PC-3 (cell line): ENCODE measurements around the gene CAMK4. TPM values are rescaled to one million over a fixed set of nuclear protein-coding genes. Genes with fewer than 3 reads are reported as not detected.

Source experiments
- ATAC-seq: fragments of 200-7000 bp; cut with Tn5 transposase; 2 replicates; pipeline ENCODE4 v1.9.1; 2020; ENCODE audit warnings: mild to moderate bottlenecking, moderate library complexity
- BruUV-seq: library from RNA; stranded (reverse); fragments of 400-500 nt; replicated peaks from 2 replicates; lab custom pipeline; 2021; lab: Mats Ljungman, UMichigan
- CTCF ChIA-PET: fragments of 300-600 bp; sonication (Branson Sonifier 250); formaldehyde crosslinking; loops from one replicate; lab custom pipeline; 2022; ENCODE audit warnings: antibody characterized with exemption; lab: Charles Lee
- POLR2A ChIA-PET: fragments of 300-600 bp; sonication (Branson Sonifier 250); formaldehyde crosslinking; loops from one replicate; lab custom pipeline; 2022; ENCODE audit warnings: antibody characterized with exemption; ENCODE audit not compliant: unreplicated experiment; lab: Charles Lee
- DNase-seq: peaks from one replicate; pipeline ENCODE4 v3.0.0-alpha.2; 2015
- H2AFZ ChIP-seq: fragments of 300-600 bp; sonication (generic); 2 replicates; pipeline ENCODE4 v1.6.0; 2016; ENCODE audit warnings: antibody characterized with exemption, low read length
- H3F3A ChIP-seq: fragments of 300-600 bp; sonication (generic); one replicate; pipeline ENCODE4 v1.6.0; 2017; ENCODE audit warnings: antibody characterized with exemption, low read length, control low read depth, mild to moderate bottlenecking; ENCODE audit not compliant: unreplicated experiment
- H3K27ac ChIP-seq: fragments of 300-600 bp; sonication (generic); 2 replicates; pipeline ENCODE4 v1.5.1; 2016; ENCODE audit warnings: mild to moderate bottlenecking, low read length
- H3K27me3 ChIP-seq: fragments of 300-600 bp; sonication (generic); 2 replicates; pipeline ENCODE4 v1.6.1; 2016; ENCODE audit warnings: low read length, mixed read lengths
- H3K36me3 ChIP-seq: fragments of 300-600 bp; sonication (generic); 2 replicates; pipeline ENCODE4 v1.6.1; 2016; ENCODE audit warnings: low read depth, mixed run types, low read length, mixed read lengths
- H3K4me1 ChIP-seq: fragments of 300-600 bp; sonication (generic); 2 replicates; pipeline ENCODE4 v1.5.1; 2016; ENCODE audit warnings: low read length; ENCODE audit not compliant: insufficient read depth
- H3K4me2 ChIP-seq: fragments of 300-600 bp; sonication (generic); 2 replicates; pipeline ENCODE4 v1.6.0; 2016; ENCODE audit warnings: low read length
- H3K4me3 ChIP-seq: fragments of 300-600 bp; sonication (generic); 2 replicates; pipeline ENCODE4 v1.5.1; 2016; ENCODE audit warnings: mild to moderate bottlenecking, low read length, mixed read lengths
- H3K79me2 ChIP-seq: fragments of 300-600 bp; sonication (generic); 2 replicates; pipeline ENCODE4 v1.6.1; 2017; ENCODE audit warnings: low read length, mixed read lengths
- H3K9ac ChIP-seq: fragments of 300-600 bp; sonication (generic); 2 replicates; pipeline ENCODE4 v1.6.0; 2016; ENCODE audit warnings: mild to moderate bottlenecking, low read length
- H3K9me2 ChIP-seq: fragments of 300-600 bp; sonication (generic); replicated peaks from 2 replicates; pipeline ENCODE4 v1.6.1; 2016; ENCODE audit warnings: mixed run types, low read length, mixed read lengths
- H3K9me3 ChIP-seq: fragments of 300-600 bp; sonication (generic); 2 replicates; pipeline ENCODE4 v1.6.1; 2016; ENCODE audit warnings: low read length, mixed read lengths
- H4K20me1 ChIP-seq: fragments of 300-600 bp; sonication (generic); 2 replicates; pipeline ENCODE4 v1.6.1; 2016; ENCODE audit warnings: low read length, mixed read lengths
- EZH2 ChIP-seq: fragments of 300-600 bp; sonication (generic); IDR thresholded peaks from one replicate; pipeline ENCODE4 v1.6.1; 2017; ENCODE audit warnings: antibody characterized with exemption, mild to moderate bottlenecking, low read length; ENCODE audit not compliant: unreplicated experiment
- EZH2phosphoT487 ChIP-seq: fragments of 300-600 bp; sonication (generic); IDR thresholded peaks from 2 replicates; pipeline ENCODE4 v1.6.1; 2018; ENCODE audit warnings: mild to moderate bottlenecking, antibody characterized with exemption, low read length, borderline replicate concordance
- intact Hi-C: fragments of 100-400 bp; cut with micrococcal nuclease; formaldehyde crosslinking; loops from 2 replicates; pipeline ENCODE4 v1.9.0; 2023
- total RNA-seq: library from RNA; depleted of rRNA; stranded (reverse); fragments of >200 nt; gene quantifications from 2 replicates; pipeline ENCODE4 v1.2.3, GENCODE V29; 2014; rRNA removed
- TF ChIP-seq, protein P1 (sequence below): fragments of 300-600 bp; sonication (generic); conservative IDR thresholded peaks from 2 replicates; pipeline ENCODE4 v1.5.1; 2017; ENCODE audit warnings: antibody characterized with exemption, low read depth, mild to moderate bottlenecking, low read length

Gene CAMK4
- total RNA-seq, 1 experiment from 2014 or later = 0.55 TPM

DNA sequence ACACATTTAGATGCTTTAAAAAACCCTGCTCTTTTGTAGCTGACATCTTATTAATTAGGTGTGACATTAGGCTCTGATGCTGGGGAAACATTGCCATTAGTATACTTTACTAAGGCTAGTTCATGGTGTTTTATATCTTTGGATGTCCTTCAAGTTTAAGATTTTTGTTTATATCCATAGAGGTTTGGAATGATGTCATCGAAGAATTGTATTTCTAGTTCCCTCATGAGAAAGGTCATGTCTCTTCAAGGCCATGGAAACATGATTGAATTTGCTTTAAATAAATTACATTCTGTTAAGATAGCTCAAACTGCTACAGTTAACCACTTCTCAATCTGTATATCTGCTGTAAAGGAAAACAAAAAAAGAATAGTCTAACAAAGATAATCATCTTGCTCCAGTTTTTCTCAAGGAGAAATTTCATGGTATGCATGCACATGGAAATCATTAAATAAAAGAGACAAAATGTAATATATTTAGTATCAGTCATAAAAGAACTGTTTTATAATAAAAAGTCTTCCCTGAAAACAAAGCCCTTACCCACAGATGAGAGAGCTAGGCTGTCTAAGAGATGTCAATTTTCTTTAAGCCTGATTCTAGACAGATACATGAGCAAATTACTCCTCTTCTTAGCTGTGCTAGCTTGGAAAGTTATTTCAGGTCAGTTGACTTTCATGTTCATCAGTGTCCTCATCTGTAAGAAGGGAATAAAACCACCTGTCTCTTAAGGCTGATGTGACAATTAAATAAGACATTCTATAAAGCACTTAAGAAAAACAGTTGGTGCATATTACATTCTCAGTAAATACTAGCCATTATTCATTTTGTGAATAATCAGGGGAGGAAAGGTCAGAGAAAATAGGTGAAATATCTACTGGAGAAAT is 313.2 kb downstream of the CAMK4 start:
- POLR2A ChIA-PET = interaction anchor here (0.6 kb wide), 1 partner anchor 26 kb away, joined by 12 read pairs; no protein-coding TSS in a partner anchor

More for the DNA sequence above, 313.2 kb downstream of the CAMK4 start:
- H3K9me2 ChIP-seq = no peaks in the 10 kb centered on the region
- TF ChIP-seq EZH2phosphoT487 (no peak), EZH2 (no peak)
- TF ChIP-seq, protein P1, sequence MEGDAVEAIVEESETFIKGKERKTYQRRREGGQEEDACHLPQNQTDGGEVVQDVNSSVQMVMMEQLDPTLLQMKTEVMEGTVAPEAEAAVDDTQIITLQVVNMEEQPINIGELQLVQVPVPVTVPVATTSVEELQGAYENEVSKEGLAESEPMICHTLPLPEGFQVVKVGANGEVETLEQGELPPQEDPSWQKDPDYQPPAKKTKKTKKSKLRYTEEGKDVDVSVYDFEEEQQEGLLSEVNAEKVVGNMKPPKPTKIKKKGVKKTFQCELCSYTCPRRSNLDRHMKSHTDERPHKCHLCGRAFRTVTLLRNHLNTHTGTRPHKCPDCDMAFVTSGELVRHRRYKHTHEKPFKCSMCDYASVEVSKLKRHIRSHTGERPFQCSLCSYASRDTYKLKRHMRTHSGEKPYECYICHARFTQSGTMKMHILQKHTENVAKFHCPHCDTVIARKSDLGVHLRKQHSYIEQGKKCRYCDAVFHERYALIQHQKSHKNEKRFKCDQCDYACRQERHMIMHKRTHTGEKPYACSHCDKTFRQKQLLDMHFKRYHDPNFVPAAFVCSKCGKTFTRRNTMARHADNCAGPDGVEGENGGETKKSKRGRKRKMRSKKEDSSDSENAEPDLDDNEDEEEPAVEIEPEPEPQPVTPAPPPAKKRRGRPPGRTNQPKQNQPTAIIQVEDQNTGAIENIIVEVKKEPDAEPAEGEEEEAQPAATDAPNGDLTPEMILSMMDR = no peak
- H3K27me3 ChIP-seq = no peaks in the 10 kb centered on the region
- H3K9ac ChIP-seq = no peak overlapping the region
- no peak overlapping the region for H3K4me3 ChIP-seq
- no peaks in the 10 kb centered on the region for H3K4me1 ChIP-seq
- intact Hi-C loops = no loop called here
- DNase-seq = no peak
- no TSS peak for BruUV-seq
- H3K9me3 ChIP-seq = no peaks in the 10 kb centered on the region
- H3F3A ChIP-seq = no peaks in the 10 kb centered on the region
- ATAC-seq = no peak
- CTCF ChIA-PET = interaction anchor here (0.6 kb wide), 1 partner anchor 49 kb away, joined by 3 read pairs; no protein-coding TSS in a partner anchor
- H3K79me2 ChIP-seq = no peaks in the 10 kb centered on the region
- no peak overlapping the region for H3K4me2 ChIP-seq
- H3K36me3 ChIP-seq = no peaks in the 10 kb centered on the region
- H4K20me1 ChIP-seq = no peaks in the 10 kb centered on the region
- no peak overlapping the region for H2AFZ ChIP-seq
- no peak overlapping the region for H3K27ac ChIP-seq

Other genes with a start within 250 kb of the CAMK4 start
- gene TSLP, start 152.7 kb upstream of the CAMK4 start, total RNA-seq = not detected in 2 replicates
- 38.2 and 44.7 TPM in 2 replicates for gene WDR36, start 132.0 kb upstream of the CAMK4 start, total RNA-seq